ENCODE measurements around the gene CNTNAP2. TPM values are rescaled to one million over a fixed set of nuclear protein-coding genes. Genes with fewer than 3 reads are reported as not detected.
"Not testable (repeated sequence)": the region's sequence is repeated elsewhere in the genome, so short reads cannot be mapped to it uniquely, and the experiment has no call there.

CNTNAP2 gene
- polyA plus RNA-seq, 1 donor: 6.1 TPM

GRCh38 chr7:147742301-147742700 lies 1625.7 kb downstream of the CNTNAP2 start:
- no peak for DNase-seq (ENCODE audit: low read depth)

GRCh38 chr7:147756300-147756699 lies 1639.7 kb downstream of the CNTNAP2 start:
- DNase-seq (ENCODE audit: low read depth): no peak

DNA sequence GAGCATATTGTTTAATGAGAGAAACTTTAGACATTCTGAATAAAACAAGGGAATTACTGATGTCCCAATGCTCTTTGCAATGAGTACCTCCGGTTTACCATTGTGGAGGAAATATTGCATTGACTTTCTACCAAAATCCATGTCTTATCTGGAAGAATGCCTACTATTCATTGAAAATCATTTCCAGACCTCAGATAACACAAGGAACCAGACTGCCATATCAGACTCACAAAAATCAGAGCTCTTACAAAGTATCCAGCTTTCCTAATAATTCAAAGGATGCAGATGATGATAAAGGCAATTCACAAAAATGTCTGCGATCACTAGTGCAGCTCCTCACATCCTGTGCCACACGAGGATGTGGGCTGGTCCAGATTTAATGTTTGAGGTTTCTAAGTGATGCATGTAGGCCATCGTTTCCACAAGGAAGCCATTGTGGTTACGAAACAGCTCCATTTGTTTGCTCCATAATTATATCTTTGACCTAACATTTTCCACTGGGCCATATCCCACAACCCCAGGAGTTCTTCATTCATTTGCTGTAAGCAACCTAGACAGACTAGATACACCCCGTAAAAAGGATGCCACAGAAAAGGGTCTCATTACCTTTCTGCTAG lies 1642.8 kb downstream of the CNTNAP2 start:
- DNase-seq (ENCODE audit: low read depth): no peak

DNA sequence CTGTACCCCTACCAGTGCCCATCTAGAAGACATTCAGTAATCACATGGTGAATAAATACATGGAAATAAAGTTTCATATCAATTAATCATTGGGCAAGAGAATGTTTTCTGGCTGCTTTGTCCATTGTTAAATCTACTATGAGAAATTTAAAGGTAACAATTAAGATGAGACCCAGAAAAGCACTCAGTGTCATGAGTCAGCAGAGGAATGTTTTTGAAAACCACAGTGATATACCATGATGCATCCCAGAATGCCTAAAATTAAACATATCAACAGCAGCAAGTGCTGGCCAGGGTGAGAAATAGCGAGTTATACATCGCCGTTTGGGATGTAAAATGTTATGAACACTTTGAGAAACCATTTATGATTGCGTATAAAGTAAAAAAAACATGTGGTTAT lies 1648.7 kb downstream of the CNTNAP2 start:
- no peak for DNase-seq (ENCODE audit: low read depth)

- no peak for DNase-seq (ENCODE audit: low read depth)
Measured at GRCh38 chr7:147771344-147771743, 1654.7 kb downstream of the CNTNAP2 start.

DNA sequence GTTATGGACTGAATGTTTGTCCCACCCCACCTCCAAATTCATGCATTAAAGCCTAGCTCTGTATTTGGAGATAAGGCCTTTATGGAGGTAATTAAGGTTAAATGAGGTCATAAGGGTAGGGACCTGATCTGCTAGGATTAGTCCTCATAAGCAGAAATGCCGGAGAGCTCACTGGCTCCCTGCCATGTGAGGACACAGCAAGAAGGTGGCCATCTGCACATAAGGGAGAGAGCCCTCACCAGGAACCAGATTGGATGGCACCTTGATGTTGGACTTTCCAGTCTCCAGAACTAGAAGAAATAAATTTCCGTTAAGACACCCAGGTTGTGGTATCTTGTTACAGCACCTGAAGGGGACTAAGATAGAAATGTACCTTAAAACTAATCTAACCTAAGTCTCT lies 1657.9 kb downstream of the CNTNAP2 start:
- no peak for DNase-seq (ENCODE audit: low read depth)

DNA sequence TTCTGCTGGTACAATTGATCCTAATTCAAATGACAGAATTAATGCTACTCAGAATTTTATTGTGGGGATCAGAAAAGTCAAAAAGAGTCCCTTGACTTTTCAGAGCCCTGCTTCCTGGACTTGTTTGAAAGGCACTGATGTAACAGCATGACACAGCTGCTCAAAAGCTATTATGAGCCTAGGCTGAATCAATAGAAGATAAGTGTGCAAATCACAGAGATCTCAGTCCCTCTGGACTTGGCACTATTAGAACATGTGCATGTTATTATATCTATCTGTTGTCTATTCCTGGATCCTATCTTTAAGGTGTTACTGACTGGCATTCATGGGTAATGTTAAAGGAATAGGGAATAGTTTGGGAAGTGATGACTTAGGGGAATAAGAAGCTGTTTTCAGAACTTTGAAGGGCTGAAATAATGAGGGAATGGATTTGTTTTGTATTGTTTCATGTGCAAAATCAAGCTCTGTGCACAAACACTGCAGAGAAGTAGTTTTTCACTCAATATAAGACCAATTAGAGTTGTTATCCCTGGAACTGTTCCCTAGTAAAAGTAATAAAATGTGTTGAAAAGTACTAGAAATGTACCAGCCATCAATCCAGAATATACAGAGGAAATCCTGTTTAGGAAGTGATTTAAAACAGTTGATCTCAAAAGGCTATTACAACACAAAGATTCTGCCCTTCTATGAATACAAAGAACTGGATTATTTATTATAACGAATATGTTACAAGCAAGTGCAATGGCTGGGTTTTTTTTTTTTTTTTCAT lies 1659.1 kb downstream of the CNTNAP2 start:
- no peak for DNase-seq (ENCODE audit: low read depth)

- DNase-seq (ENCODE audit: low read depth): no peak
Measured at GRCh38 chr7:147777309-147777708, 1660.7 kb downstream of the CNTNAP2 start.

- DNase-seq (ENCODE audit: low read depth): no peak
Measured at GRCh38 chr7:147779949-147780348, 1663.3 kb downstream of the CNTNAP2 start.

DNA sequence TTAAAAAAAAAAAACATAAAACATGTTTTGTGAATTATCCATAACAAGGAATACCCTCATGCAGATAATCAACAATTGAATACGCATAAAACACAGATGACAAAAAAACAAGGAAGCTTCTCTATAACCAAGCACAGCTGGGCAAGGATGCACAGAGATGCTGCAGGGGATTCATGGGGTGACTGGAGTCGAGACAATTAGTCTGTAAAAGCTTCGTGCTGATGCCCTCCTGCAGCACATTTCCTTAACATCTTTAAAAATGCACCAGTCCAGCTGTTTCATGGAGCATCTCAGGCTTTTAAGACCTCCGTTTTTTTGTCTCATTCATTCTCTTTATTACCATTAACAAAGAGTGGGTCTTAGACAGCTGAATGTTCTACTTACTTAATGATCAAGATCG lies 1680.0 kb downstream of the CNTNAP2 start:
- DNase-seq (ENCODE audit: low read depth): no peak

DNA sequence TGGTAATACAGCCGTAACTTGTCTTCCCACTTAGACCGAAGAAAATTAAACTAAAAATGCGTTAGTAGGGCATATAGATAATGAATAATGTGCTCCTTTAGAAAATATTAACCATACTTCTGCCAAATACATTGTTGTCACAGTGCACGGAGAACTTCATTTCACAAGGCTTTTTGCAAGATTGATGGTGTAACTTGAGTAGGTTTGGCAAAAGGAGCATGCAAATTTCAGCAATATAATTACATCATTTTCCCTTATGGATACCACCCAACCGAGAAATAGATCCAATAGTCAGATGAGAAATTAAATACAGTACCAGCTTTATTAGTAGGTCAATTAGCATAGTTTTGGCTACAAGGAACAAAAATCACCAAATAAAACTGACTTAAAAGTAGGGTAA lies 1681.4 kb downstream of the CNTNAP2 start:
- DNase-seq (ENCODE audit: low read depth): no peak

DNA sequence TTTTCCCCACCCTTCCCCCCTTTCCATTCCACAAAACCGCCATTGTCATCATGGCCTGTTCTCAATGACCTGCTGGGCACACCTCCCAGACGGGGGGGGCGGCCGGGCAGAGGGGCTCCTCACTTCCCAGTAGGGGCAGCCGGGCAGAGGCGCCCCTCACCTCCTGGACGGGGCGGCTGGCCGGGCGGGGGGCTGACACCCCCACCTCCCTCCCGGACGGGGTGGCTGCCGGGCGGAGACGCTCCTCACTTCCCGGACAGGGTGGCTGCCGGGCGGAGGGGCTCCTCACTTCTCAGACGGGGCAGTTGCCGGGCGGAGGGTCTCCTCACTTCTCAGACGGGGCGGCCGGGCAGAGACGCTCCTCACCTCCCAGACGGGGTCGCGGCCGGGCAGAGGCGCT lies 1685.2 kb downstream of the CNTNAP2 start:
- not testable (repeated sequence) for DNase-seq (ENCODE audit: low read depth)

DNA sequence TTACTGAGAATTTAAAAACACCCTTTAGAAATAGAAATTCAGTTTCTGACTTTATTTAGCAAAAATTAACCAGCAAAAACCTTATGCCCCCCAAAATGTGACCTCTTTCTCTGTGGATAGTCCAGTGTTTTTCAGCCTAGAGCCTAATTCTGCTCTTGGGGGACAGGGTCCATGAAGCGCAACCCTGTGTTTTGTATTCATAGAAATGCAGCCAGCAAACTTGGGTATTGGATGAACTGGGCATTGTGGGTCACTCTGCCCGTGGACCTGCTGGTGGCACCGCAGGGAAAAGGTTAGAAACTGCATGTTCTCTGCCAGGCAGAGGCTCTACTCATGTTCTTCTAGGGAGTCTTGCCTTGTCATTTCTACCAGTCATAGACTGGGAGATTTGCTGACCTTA lies 1686.5 kb downstream of the CNTNAP2 start:
- DNase-seq (ENCODE audit: low read depth): no peak

- no peak for DNase-seq (ENCODE audit: low read depth)
Measured at GRCh38 chr7:147803606-147804005, 1687.0 kb downstream of the CNTNAP2 start.

- no peak for DNase-seq (ENCODE audit: low read depth)
Measured at GRCh38 chr7:147804032-147804431, 1687.4 kb downstream of the CNTNAP2 start.

- no peak for DNase-seq (ENCODE audit: low read depth)
Measured at GRCh38 chr7:147805996-147806576, 1689.5 kb downstream of the CNTNAP2 start.

GRCh38 chr7:147809786-147810185 lies 1693.2 kb downstream of the CNTNAP2 start:
- no peak for DNase-seq (ENCODE audit: low read depth)

GRCh38 chr7:147810269-147810668 lies 1693.7 kb downstream of the CNTNAP2 start:
- no peak for DNase-seq (ENCODE audit: low read depth)

DNA sequence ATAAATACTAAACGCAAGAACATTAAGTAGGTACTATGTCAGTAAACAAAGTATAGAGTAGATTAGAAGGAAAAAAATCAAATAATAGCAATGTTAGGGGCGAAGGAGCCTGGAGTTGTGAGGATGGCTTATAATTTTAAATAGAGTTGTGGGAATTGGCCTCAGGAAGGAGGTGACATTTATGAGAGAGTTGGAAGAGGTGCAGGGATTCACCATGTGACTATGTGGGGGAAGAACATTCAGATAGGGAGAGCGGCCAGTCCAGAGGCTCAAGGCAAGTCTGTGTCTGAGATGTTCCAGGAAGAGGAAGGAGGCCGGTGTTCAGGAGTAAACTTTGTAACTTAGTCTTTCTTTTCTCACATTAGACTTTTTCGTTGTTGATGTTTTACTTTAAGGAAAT lies 1695.3 kb downstream of the CNTNAP2 start:
- DNase-seq (ENCODE audit: low read depth): no peak

- DNase-seq (ENCODE audit: low read depth): no peak
Measured at GRCh38 chr7:147813316-147813715, 1696.7 kb downstream of the CNTNAP2 start.

DNA sequence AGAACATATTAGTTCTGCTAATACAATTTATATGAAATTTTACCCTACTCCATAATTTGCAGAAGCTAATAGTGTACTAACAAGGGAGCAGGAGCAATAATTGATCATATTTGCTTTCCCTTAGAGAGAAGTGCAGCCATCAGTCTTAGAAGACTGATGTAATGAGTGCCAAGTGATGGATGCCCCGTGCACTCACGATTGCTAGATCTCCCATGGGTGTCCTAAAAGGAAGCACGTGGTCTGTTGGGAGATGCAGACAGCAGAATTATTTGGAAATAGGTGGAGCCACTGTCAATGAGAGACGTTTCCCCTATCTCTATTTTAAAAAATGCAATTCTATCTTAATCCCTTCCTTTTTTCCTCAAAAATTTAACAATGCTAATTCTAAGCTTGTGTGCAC lies 1701.7 kb downstream of the CNTNAP2 start:
- no peak for DNase-seq (ENCODE audit: low read depth)

GRCh38 chr7:147824671-147825070 lies 1708.1 kb downstream of the CNTNAP2 start:
- no peak for DNase-seq (ENCODE audit: low read depth)

DNA sequence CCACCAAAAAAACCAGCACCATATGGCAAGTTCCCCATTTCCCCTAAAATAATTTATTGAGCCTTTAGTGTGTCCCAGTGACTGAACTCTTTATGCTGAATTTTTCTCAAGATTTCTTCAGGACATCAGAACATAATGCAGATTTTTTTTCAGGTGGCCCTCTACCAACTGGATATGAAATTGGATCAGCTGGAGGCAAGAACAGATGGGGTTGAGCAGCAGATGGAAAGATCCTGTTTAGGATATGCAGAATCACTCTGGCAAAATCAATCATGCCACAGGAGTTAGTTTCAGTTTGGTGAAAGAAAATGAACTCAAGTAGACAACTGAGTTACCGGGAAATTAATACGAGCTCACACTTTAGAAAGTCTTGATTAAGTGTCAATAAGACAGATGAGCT lies 1712.4 kb downstream of the CNTNAP2 start:
- DNase-seq (ENCODE audit: low read depth): no peak
